ENCODE data around the gene ALOX15.
"Not testable (repeated sequence)": the region's sequence is repeated elsewhere in the genome, so short reads cannot be mapped to it uniquely, and the experiment has no call there.

Gene ALOX15

DNA sequence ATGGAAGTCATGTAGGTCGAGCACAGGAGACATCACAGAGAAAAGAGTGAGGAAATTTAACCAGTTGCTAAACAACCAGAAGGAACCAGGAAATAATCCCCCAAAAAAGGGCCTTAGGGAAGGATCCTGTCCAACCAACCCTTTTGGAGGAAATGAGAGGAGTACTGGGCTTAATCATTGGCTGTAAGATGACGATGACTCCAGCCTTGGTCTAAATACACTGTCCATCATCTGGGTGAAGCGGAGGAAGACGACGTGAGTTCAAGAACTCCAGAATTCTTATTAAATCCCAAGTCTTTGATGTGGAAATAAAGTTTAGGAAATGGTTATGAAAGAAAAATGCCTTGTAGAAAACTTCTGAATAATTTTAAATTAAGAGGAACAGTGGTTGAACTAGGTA, 11.5 kb upstream of the ALOX15 start:
- no peak for DNase-seq

DNA sequence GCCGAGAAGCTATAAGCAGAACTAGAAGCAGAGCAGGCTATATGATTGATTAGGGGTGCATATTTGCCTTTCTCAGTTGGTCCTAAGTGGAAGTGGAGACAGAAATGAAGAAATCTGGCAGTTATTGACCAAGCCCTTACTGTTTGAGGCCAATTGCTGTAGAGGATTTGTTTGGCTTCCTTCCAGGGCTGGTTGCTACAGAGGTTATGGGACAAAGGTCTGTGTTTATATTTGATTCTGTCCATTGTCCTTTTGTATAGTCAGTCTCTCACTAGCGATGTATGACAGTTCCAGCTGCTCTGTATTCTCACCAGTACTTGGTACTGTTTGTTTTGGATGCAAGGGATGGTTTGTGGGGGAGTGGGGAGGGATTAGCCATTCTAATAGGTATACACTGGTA, 7.3 kb upstream of the ALOX15 start:
- no peak for DNase-seq

DNA sequence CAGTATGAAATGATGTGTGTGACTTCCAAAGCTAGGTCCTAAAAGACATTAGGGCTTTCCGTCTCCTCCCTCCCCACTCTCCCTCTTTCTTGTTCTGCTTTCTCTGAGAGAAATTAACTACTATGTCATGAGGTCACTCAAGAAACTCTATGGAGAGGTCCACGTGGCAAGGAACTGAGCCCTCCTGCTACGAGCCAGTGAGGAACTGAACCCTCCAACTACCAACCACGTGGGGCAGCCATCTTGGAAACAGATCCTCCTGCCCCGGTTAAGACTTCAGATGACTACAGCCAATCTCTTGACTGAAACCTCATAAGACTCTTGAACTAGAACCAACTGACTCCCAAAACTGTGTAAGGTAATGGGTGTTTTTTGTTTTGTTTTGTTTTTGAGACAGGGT, 4.2 kb upstream of the ALOX15 start:
- DNase-seq: no peak

DNA sequence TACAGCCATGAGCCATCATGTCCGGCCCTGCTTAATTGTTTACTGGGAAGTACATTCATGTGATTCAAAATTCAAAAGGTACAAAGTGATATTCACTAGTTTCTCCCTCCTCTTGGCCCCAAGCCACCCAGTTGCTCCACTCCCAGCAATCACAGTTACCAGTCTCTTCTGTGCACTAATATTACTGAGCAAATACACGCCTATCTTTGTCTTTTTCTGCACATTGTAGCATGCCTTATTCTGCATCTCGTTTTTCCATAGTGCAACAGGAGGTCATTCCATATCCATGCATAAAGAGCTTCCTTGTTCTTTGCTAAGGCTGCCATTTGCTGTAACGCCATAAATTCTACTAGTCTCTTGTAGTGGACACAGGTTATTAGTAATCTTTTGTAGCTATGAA, 2.2 kb upstream of the ALOX15 start:
- no peak for DNase-seq

DNA sequence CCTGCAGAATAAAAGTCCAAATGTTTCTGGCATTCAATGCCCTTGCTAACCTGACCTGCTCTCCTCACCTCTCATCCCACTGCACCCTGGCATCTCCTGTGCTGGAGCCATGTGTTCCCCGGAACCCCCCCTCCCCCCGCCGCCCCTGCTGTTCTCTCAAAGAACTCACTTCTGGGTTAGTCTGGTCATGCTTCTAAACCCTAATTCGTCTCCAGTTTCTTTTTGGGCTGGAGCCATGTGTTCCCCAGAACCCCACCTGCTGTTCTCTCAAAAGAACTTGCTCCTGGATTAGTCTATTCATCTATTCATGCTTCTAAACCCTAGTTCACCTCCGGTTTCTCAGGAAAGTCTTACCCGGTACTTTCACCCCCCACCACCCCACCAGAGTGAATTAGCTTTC, 808 bp upstream of the ALOX15 start:
- no peak for DNase-seq

DNA sequence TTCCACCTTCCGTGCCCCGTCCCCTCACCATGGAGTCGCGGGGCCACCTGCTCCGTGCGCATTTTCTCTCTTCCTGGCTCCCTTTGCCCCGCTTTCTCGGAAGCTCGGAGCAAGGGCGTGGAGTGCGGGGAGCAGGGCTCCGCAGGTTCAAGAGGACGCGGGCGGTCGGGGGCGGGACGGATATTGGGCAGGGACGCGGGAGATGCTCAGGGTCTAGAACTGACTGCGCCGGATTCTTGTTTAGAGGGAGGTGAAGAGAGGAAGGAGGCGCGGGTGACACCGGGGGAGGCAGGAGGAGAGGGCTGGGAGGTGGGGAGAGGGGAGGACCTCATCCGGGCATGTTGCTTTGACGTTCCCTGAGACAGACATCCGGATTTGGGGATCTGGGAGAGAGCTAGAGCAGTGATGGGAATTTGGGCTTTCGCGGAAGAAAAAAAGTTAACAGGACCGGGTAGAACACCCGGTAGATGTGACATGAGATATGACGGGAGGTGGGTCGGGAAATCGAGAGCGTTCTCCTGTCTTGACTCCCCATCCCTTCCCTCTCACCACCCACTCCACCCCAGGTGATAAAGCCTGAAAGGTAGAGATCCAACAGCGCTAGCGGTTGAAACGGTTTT, 799 bp downstream of the ALOX15 start:
- DNase-seq: not testable (repeated sequence)

DNA sequence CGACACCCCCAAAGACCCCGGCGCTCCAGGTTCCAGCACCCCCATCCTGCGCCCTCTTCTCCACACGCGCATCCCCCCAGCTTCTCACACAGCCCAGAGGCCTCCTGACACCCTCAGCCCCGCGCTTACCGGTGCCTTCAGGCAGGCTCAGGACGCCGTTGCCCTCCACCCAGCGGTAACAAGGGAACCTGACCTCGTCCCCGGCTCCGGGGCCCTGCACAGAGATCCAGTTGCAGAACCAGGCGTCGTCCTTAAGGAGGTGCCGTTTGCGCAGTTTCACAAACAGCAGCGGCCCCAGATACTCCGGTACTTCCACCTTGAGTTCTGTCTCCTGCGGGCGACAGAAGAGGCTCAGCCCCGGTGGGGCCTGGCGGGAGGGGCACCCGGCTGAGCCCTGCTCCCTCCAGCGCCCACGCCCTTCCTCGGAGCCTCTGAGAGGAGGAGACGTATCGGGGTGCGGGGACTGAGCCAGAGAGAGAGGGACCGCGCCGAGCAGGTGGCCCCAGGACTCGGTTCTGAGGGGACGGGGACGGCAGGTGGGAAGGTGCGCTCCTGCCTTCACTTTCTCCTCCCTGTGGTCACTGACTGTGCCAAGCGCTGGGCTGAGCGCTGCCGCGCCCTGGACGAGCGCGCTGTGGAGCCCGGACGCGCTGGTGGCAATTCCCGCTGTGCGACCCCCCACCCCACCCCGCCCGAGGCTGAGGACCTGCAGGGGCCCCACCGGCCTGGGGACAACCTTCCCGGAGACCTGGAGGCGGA, 2.0 kb downstream of the ALOX15 start:
- not testable (repeated sequence) for DNase-seq

DNA sequence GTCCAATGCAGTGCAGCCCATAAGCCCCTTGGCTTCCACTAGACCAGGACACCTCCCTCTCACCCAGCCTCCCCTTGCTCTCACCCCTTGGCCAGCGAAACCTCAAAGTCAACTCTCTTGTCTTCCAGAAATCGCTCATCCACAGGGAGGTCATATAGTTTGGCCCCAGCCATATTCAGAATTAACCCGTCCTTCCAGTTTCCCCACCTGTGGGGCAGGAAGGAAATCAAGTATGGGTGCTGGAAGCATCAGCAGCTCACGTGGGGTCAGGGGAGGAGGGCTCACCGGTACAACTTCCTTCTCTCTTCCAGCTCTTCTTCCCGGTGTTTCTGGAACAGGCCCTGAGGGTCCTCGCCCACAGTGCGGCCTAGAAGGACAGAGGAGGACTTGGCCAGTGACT, 2.7 kb downstream of the ALOX15 start:
- not testable (repeated sequence) for DNase-seq

DNA sequence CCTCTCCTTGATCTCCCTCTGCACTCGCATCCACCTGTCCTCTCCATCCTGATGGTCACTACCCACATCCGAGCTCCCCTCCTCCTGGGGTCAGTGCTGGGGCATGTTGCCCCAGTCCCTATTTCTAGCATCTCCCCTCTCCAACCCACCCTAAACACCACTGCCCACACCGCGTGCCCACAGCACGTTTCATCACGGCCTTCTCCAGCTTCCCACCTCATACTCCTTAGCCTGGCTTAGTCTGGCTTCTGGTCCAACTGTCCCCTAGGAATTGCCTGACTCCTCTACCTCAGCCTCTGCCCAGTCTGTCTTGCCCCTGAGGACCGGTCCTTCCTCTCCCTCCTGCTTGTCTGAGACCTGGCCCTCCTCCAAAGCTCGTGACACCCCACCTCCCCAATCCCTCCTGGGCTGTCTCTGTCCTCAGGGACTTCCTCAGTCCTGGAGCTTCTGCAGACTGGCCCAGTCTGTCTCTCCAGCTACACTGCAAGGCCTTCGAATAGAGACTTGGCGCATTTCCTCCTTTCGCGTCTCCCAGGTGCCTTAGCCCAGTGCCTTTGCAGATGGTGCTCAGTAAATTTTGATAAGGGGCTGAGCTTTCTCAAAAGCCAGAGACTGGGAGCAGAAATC, 4.9 kb downstream of the ALOX15 start:
- no peak for DNase-seq

DNA sequence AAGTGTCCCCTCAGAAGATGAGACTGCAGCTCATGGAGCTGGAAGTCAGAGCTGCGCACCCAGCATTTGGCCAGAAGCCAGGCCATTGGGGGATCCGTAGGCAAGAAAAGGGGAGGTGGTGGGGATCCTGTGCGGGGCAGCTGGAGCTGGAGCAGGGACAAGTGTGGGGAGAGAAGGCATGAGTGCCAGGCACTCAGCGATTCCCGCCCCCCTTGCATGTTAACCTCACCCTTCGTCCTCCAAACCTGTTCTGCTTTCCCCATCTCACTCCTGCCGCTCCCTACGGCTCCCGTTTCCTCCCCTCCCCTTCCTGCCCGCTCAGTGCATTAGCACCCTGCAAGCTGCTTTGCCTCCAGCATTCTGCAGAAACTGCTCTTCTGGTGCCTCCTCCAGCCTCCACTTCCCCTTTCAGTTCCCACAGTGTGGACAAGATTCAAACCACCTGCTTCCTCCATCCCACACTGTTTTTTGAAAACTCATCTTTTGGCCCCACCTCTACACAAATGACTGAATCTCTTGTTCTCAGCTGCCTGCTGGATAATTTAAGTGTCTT, 5.6 kb downstream of the ALOX15 start:
- no peak for DNase-seq

DNA sequence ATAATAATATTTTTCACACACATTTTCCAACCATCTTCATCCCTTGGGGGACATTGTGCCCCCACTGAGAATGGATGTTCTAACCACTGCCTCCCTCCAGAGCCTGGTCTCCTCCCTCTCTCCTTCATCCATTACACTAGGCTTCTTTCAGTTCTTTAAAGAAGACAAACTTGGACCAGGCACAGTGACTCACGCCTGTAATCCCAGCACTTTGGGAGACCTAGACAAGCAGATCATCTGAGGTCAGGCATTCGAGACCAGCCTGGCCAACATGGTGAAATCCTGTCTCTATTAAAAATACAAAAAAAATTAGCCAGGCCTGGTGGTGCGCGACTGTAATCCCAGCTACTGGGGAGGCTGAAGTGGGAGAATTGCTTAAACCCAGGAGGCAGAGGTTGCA, 6.5 kb downstream of the ALOX15 start:
- DNase-seq: no peak

DNA sequence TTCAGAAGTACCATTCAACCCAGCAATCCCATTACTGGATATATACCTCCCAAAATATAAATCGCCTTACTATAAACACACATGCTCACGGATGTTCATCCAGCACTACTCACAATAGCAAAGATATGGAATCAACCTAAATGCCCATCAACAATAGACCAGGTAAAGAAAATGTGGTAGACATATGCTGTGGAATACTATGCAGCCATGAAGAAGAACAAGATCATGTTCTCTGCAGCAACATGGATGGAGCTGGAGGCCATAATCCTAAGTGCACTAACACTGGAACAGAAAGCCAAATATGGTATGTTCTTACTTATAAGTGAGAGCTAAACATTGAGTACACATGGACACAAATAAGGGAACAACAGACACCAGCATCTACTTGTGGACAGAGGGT, 7.8 kb downstream of the ALOX15 start:
- DNase-seq: no peak

DNA sequence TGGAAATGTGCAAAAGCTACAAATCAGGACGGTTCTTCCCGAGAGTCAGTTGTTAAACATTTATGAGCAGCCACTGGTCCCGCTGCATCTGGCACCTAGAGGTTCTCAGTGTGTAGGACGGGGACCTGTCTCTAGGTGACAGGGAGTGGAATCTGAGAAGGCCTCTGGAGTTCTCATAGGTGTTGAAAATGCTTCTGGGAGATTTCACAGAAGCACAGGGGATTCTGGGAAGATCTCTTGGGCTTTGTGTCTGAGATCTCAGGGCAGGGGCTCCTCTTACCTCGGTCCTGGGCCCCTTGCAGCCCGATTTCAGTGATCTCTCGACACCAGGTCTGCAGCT, 8.9 kb downstream of the ALOX15 start:
- peak; percentile 54 for DNase-seq

DNA sequence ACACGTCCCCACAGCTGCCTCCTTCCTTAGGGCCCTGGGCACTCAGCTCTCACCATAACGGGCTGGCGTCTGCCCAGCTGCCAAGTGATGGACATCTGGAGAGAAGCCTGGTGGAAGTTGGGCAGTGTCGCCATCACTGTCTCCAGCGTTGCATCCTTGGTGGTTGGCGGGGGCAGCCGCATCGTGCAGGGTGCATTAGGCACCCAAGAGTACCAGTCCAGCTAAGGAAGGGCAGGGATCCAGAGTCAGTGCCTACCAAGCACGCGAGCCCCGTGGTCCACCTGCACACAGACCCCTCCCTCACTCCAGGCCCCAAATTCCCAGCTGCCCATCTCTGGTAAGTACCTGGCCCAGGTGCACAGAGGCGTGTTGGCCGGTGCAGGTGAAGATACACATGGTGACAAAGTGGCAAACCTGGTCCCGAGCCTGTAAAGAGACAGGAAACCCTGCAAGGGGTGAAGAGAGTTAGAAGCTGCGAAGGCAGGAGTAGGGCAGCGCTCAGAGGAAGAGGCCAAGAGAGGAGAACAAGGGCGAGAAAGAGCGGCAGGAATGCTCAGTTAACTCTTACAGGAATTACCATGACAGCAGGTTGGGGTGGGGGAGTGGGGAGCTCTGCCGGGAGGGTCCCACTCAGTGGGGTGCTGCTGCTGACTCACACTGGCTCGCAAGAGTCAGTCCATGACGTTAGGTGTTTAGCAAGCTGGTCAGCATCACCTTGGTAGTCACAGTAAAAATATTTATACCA, 9.5 kb downstream of the ALOX15 start:
- no peak for DNase-seq

DNA sequence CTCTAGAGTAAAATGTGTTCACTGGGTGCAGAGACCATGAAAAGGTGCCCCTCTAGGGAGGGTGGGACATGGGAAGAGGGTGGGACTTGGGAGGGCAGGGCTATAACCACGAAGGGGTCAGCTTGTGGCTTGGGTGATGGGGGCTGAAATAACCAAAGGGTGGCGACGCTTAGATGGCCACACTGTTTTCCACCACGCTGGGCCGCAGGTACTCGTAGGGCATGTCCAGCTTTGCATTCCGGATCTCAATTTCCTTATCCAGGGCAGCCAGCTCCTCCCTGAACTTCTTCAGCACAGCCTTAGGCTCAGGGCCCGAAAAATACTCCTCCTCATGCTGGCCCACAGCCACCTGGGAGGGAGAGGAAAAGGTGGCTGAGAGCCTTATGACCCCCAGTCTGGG, 10.0 kb downstream of the ALOX15 start:
- no peak for DNase-seq

DNA sequence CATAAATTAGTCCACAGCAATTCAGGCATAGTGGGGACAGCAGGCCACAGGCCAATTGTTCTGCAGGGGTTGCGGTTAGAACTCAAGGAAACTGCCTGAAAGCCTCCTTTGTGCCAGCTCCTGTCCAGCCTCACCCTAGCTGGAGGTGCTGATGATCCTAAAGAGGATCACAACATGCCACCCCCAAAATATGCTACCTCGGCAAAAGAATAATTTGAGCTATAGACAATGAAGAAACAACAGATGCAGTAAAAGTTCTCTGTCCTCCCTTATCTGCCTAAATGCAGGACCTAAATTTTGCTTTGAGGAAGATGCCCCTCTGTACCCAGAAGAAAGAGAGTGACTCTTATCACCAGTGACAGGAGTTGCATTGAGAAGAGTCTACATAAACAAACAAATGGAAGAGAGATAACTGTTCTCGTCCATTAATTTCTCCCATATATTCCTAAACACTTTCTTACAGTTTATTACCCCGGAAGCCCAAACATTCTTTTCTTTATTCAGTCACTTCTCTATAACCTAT, 14.7 kb downstream of the ALOX15 start:
- DNase-seq: no peak

DNA sequence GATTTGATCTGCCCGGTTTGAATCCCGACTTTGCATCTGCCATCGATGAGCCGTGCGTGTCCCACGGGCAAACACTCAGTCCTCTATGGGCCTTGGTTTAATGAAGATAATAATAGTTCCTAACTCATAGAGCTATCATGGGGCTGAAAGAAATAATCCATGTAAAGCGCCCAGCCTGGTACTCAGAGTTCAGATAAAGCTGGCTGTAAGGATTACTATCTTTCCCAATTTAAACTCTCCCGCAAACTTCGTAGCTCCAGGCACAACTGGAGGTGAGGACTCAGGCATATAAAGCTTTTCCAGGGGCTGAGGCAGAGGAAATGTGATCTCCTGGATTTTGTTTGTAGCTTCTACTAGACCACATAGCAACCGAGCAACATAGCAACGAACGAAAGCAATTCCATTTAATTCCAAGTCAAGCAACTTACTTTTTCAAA, 16.3 kb downstream of the ALOX15 start:
- no peak for DNase-seq

DNA sequence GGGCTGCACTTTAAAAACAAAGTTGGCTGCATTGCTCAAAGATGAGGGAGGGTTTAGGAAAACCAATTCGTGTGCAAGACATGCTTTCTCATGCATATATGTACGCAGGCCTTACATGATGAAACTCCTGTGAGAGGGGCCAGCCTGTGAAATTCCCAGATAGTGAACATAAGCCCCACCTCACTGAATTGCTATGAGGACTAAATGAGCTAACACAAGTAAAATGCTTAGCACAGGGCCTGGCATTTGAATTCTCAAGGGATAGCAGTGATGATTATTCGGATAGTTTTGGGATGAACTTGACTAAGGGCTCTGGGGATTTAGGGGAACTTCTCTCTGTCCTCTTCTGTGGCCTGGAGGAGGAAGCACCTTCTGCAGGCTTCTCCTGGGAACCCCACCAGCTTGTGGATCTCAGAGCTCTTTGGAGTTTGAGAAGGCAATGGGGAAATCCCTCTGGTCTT, 17.0 kb downstream of the ALOX15 start:
- not testable (repeated sequence) for DNase-seq

DNA sequence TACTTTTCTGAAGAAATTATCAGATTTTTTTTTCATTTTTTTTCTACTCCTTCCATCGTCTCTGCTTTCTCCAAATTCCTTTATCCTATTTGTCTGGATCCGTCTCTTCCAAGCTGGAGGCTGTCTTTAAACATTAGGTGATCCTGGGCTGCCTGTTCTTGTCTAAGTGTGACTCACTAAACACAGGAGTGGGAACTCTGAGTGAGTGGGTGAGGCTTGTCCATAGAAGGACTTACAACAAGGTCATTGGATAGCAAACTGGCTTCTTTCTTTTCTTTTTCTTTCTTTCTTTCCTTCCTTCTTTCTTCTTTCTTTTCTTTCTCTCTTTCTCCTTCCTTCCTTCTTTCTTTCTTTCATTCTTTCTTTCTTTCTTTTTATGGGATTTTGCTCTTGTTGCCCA, 18.2 kb downstream of the ALOX15 start:
- DNase-seq: no peak

DNA sequence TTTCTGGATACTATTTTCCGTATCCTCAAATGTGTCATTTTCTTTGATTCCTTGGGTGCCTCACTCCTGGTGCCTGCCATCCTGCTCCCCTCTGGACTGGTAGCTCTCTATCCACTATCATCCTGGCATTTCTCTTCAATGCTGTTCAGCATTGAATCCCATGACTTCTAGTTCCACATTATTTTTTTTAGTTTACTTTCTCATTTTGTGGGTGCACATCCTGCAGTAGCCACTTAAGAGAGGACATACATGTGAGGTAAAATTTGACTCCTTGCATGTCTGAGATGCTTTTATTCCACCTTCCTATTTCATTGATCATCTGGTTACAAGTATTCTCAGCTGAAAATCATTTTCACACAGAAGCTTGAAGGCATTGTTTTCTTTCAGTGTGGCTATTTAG, 19.1 kb downstream of the ALOX15 start:
- no peak for DNase-seq

DNA sequence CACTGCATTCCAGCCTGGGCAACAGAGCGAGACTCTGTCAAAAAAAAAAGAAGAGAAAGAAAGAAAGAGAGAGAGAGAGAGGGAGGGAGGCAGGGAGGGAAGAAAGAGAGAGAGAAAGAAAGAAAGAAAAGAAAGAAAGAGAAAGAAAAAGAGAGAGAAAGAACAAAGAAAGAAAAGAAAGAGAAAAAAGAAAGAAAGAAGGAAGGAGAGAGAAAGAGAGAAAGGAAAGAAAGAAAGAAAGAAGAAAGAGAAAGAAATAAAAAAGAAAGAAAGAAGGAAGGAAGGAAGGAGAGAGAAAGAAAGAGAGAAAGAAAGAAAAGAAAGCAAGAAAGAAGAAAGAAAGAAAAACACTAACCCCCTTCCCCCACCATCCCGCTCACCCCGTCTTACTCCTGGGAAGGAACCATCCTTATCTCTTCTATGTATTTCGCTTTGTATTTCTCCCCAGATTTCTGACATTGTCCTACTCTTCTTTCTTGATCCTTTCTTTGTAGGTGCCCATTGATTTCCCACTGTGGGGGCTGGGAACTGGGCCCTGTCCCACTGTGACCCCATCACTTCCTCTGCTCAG, 20.9 kb downstream of the ALOX15 start:
- DNase-seq: no peak

DNA sequence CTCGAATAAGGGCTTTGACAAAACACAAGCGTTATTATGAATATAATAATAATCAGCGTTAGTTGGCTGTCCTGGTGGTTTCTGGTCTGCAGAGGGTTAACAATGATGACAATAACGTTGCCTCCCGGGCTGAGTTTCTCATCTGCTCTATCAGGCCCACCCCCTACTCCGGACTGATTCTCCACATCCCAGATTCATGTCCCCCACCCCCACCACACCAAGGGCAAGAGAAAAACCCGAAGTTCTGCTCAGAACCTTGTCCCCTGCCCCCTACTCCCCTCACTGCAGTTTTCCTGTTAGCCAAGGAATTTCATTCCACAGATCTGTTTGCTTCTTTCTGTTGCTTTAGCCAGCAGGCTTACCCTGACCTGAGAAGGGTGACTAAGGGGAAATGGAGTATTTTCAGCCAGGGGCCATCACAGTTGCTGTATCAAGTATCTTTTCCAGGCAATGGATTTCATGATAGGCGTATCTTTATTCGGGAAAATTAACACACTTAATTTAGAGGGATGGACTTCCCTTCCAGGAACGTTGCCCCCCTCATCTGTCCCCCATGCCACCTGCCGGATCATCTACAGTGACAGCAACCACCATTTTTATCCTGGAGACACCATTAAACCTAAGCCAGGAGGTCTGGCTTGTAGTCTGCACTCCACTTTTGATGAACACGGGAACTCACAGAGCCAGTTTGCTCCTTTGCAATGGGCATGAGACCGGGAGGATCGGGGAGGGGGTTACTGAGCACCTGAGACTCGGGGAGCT, 23.7 kb downstream of the ALOX15 start:
- no peak for DNase-seq
